HepG2 (cell line): ENCODE measurements around the gene SLC1A3. TPM values are rescaled to one million over a fixed set of nuclear protein-coding genes. Genes with fewer than 3 reads are reported as not detected.

Experiments
- ATAC-seq: fragments of 200-7000 bp; cut with Tn5 transposase; 3 replicates; pipeline ENCODE4 v1.9.1; 2020; ENCODE audit warnings: mild to moderate bottlenecking, moderate library complexity
- BruUV-seq: library from RNA; stranded (reverse); fragments of 400-500 nt; replicated peaks from 2 replicates; lab custom pipeline; 2021; lab: Mats Ljungman, UMichigan
- CTCF ChIA-PET: fragments of 300-600 bp; formaldehyde crosslinking; extraction: SDS; loops from one replicate; lab custom pipeline; 2021; ENCODE audit warnings: low total read pairs, inconsistent platforms, low intra/inter-chr PET ratio; lab: Yijun Ruan, JAX
- POLR2A ChIA-PET: fragments of 350-600 bp; sonication (Branson Sonifier 250); formaldehyde crosslinking; loops from one replicate; lab custom pipeline; 2020; ENCODE audit warnings: antibody characterized with exemption, inconsistent platforms; lab: Yijun Ruan, JAX
- DNase-seq: peaks from one replicate; pipeline ENCODE4 v3.0.0-alpha.2; 2015; ENCODE audit warnings: low spot score
- FAIRE-seq: peaks from 3 replicates; lab custom pipeline; 2011; peaks lifted over from hg19 to GRCh38; lab: Jason Lieb, UNC
- H2AFZ ChIP-seq: one replicate; pipeline ENCODE4 v1.6.1; 2011; ENCODE audit warnings: low read length, inconsistent platforms
- H3K27ac ChIP-seq: fragments of 300-600 bp; 3 replicates; pipeline ENCODE4 v1.8.0; 2011; ENCODE audit warnings: mixed run types, mild to moderate bottlenecking, mixed read lengths, low read length, inconsistent platforms; ENCODE audit not compliant: insufficient read depth; ENCODE audit errors: extremely low read length
- H3K27me3 ChIP-seq, 2 experiments: fragments of 200-600 bp in 1 of 2; 2 replicates in 1 of 2; 3 replicates in 1 of 2; pipeline versions ENCODE4 v1.6.0 to v1.8.0; 2011; ENCODE audit warnings: low read length in 2 of 2, mild to moderate bottlenecking in 2 of 2, moderate library complexity in 2 of 2, inconsistent platforms in 1 of 2; ENCODE audit not compliant: insufficient read depth in 2 of 2, control insufficient read depth in 1 of 2
- H3K36me3 ChIP-seq, 2 experiments: fragments of 200-600 bp in 1 of 2; replicated peaks in 1 of 2; 2 replicates in 1 of 2; 3 replicates in 1 of 2; pipeline versions ENCODE4 v1.5.1 to v1.8.0; 2011; ENCODE audit warnings: low read length in 2 of 2, inconsistent platforms in 1 of 2; ENCODE audit not compliant: insufficient read depth in 2 of 2, control insufficient read depth in 1 of 2
- H3K4me1 ChIP-seq: 2 replicates; pipeline ENCODE4 v1.5.1; 2012; ENCODE audit warnings: low read length, inconsistent platforms; ENCODE audit not compliant: insufficient read depth
- H3K4me2 ChIP-seq: 2 replicates; pipeline ENCODE4 v1.6.0; 2011; ENCODE audit warnings: low read depth, low read length, inconsistent platforms
- H3K4me3 ChIP-seq, 3 experiments: fragments of 200-600 bp in 1 of 3; sonication (generic), shearing (Covaris generic) in 1 of 3; replicated peaks in 1 of 3; 2 replicates each; pipeline ENCODE4 v1.5.1; 2011 to 2016; ENCODE audit warnings: low read length in 3 of 3, inconsistent platforms in 2 of 3, low read depth in 2 of 3, mild to moderate bottlenecking in 2 of 3, control low read depth in 1 of 3, mixed read lengths in 1 of 3; ENCODE audit not compliant: insufficient read depth in 1 of 3
- H3K79me2 ChIP-seq: one replicate; pipeline ENCODE4 v1.6.1; 2011; ENCODE audit warnings: low read length, inconsistent platforms; ENCODE audit not compliant: insufficient read depth
- H3K9ac ChIP-seq: 2 replicates; pipeline ENCODE4 v1.6.0; 2011; ENCODE audit warnings: mild to moderate bottlenecking, low read depth, low read length, inconsistent platforms; ENCODE audit not compliant: insufficient read depth
- H3K9me3 ChIP-seq: 2 replicates; pipeline ENCODE4 v1.5.1; 2012; ENCODE audit warnings: mild to moderate bottlenecking, low read length
- H4K20me1 ChIP-seq: 2 replicates; pipeline ENCODE4 v1.6.0; 2011; ENCODE audit warnings: inconsistent platforms, mild to moderate bottlenecking, low read length, moderate library complexity; ENCODE audit not compliant: insufficient read depth
- ARID5B ChIP-seq: IDR thresholded peaks from 2 replicates; pipeline ENCODE4 v1.4.0; 2020; ENCODE audit warnings: mild to moderate bottlenecking, missing genetic modification reagents
- CBX2 ChIP-seq, 2 experiments: fragments of 200-600 bp in 1 of 2; sonication (generic); formaldehyde crosslinking in 1 of 2; IDR thresholded peaks; 2 replicates each; pipeline versions ENCODE4 v1.7.0 to v1.8.1; 2018 to 2022; ENCODE audit warnings: low read depth in 2 of 2, low read length in 1 of 2, mild to moderate bottlenecking in 1 of 2, missing genetic modification reagents in 1 of 2
- CCDC6 ChIP-seq: sonication (generic); formaldehyde crosslinking; IDR thresholded peaks from 2 replicates; pipeline ENCODE4 v1.8.1; 2022; ENCODE audit warnings: mild to moderate bottlenecking, missing genetic modification reagents, moderate library complexity
- FOXO4 ChIP-seq: sonication (generic); formaldehyde crosslinking; conservative IDR thresholded peaks from 2 replicates; pipeline ENCODE4 v1.8.1; 2023; ENCODE audit warnings: missing genetic modification reagents
- POLR2A ChIP-seq, 2 experiments: IDR thresholded peaks; 2 replicates each; pipeline ENCODE4 v1.6.1; 2011; ENCODE audit warnings: low read depth in 2 of 2, low read length in 2 of 2, mild to moderate bottlenecking in 1 of 2, moderate library complexity in 1 of 2; ENCODE audit not compliant: insufficient read depth in 1 of 2
- REPIN1 ChIP-seq: sonication (generic); formaldehyde crosslinking; IDR thresholded peaks from 2 replicates; pipeline ENCODE4 v1.8.0; 2022; ENCODE audit warnings: missing genetic modification reagents, low read depth, mild to moderate bottlenecking, borderline replicate concordance
- ZBTB49 ChIP-seq: sonication (generic); formaldehyde crosslinking; IDR thresholded peaks from 2 replicates; pipeline ENCODE4 v1.4.0; 2020; ENCODE audit warnings: missing genetic modification reagents, borderline replicate concordance
- ZBTB7A ChIP-seq: sonication (generic); formaldehyde crosslinking; IDR thresholded peaks from 2 replicates; pipeline ENCODE4 v1.8.0; 2022; ENCODE audit warnings: mild to moderate bottlenecking, missing genetic modification reagents
- ZFP36 ChIP-seq: fragments of 150-350 bp; IDR thresholded peaks from 2 replicates; pipeline ENCODE4 v1.6.1; 2018; ENCODE audit warnings: borderline replicate concordance, low read length, low read depth; ENCODE audit not compliant: partially characterized antibody
- ZNF335 ChIP-seq: sonication (generic); formaldehyde crosslinking; IDR thresholded peaks from 2 replicates; pipeline ENCODE4 v1.4.0; 2020; ENCODE audit warnings: missing genetic modification reagents
- WGBS: methylation state at CpG from one replicate; pipeline ENCODE4 v1.1.6; 2017; ENCODE audit warnings: low lambda C conversion rate; 5-methylcytosine and 5-hydroxymethylcytosine counted together
- in situ Hi-C: cut with HindIII; loops from 2 replicates; pipeline ENCODE4 v1.10.0; 2017; ENCODE audit warnings: low pct_unique_long_range_greater_than_20kb; ENCODE audit not compliant: extremely low pct_ligation_motif_present
- intact Hi-C: fragments of 100-400 bp; cut with micrococcal nuclease; formaldehyde crosslinking; loops from one replicate; pipeline ENCODE4 v1.10.0; 2022; ENCODE audit not compliant: unreplicated experiment
- polyA plus RNA-seq, 8 experiments: library from polyadenylated mRNA; depleted of rRNA in 3 of 8; stranded (reverse) in 7 of 8; unstranded in 1 of 8; fragments of >200 nt; fragmentation: Illumina TruSeq in 4 of 8; extraction: Trizol in 4 of 8; gene quantifications; 2 replicates each; pipeline versions ENCODE4 v1.2.1 to v1.2.3, GENCODE V29; 2011 to 2016; ENCODE audit warnings: low read depth in 4 of 8, missing spikeins in 1 of 8, mixed read lengths in 1 of 8; ENCODE audit not compliant: insufficient read depth in 1 of 8
- total RNA-seq, 5 experiments: library from RNA; depleted of rRNA; stranded (reverse); fragments of >200 nt; fragmentation: Illumina TruSeq; extraction: Trizol; gene quantifications; 2 replicates each; pipeline ENCODE4 v1.2.3, GENCODE V29; 2016; ENCODE audit warnings: low read depth in 1 of 5
- TF ChIP-seq, protein P1 (sequence below): sonication (generic); formaldehyde crosslinking; IDR thresholded peaks from 2 replicates; pipeline ENCODE4 v1.5.1; 2020; ENCODE audit warnings: missing genetic modification reagents, mild to moderate bottlenecking, borderline replicate concordance
- TF ChIP-seq, protein P2 (sequence below): sonication (generic); formaldehyde crosslinking; IDR thresholded peaks from 2 replicates; pipeline ENCODE4 v1.5.0; 2020; ENCODE audit warnings: missing genetic modification reagents

SLC1A3 gene
- total and polyA plus RNA-seq, 2 of the 13 experiments (the other 11 are each of a cell fraction or from before 2014, with no cell fraction given) = 0.09 TPM; not detected in 1

DNA sequence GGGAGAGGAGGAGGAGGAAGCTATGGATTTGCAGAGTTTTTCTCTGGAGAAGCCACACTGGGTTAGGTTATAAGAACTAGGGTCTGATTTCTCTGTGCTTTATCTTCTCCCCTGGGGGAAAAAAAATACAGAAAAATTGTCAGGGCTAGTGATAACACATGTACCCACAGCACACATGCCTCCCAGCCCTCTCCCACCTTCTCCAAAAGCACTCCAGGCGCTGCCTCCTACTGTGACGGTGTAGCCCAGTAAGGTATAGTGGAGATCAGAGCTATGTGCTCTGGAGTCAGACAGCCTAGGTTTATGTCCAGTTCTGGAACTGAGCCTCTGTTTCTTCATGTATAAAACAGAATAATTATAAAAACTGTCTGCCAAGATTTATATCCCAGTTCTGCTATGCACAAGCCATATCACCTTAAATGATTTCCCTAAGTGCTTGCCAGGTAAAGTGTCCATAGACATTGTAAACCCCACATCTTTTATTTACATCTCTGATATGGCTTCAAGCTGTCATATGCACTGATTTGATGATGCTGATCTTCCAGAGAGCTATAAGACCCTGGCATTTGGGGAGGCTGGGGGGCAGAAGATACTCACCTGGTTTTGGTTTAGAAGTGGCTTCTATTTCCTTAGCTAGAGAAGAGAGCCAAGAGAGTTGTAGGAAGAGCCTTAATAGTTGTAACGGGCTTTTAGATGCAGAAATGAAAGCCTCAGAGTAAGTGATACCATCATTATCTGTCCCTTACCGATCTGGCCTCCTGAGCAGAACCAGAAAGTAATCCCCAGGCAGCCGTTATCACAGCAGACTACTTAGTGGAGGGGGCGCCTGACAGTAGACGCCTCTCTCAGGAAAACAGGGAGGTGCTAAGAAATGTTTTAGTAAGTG is 7.6 kb downstream of the SLC1A3 start:
- Histone ChIP-seq H3K4me3 (no peak overlapping the region), H2AFZ (no peak overlapping the region), H3K27ac (no peak overlapping the region), H3K4me1 (no peaks in the 10 kb centered on the region), H3K9ac (no peak overlapping the region), H3K79me2 (no peaks in the 10 kb centered on the region), H3K36me3 (no peaks in the 10 kb centered on the region), H4K20me1 (no peaks in the 10 kb centered on the region), H3K27me3 (0 out of 5 replicates have a peak, but pooled peaks cover 0 to 2% of the 10 kb centered on the region in 2 experiments), H3K9me3 (no peaks in the 10 kb centered on the region), H3K4me2 (no peak overlapping the region)
- ChIA-PET POLR2A (no interaction called here), CTCF (no interaction called here)
- 37% methylated on average over 7 of the region's 7 CpGs for WGBS
- no TSS peak for BruUV-seq
- DNase-seq (no peak), ATAC-seq (no peak), FAIRE-seq (no peak)
- in situ Hi-C loops = no loop called here
- intact Hi-C loops = no loop called here
- TF ChIP-seq REPIN1 (CRISPR knock-in tag) (no peak), CBX2 (IDR thresholded peaks at IDR 0.05; ENCODE audit: low read depth, low read length) (no peak), CBX2 (CRISPR knock-in tag; IDR thresholded peaks at IDR 0.05; ENCODE audit: low read depth) (no peak), ZNF335 (CRISPR knock-in tag) (no peak), ZFP36 (no peak), FOXO4 (no peak), ARID5B (CRISPR knock-in tag) (no peak), ZBTB7A (no peak), CCDC6 (CRISPR knock-in tag) (no peak), POLR2A (IDR thresholded peaks at IDR 0.05; ENCODE audit: insufficient read depth in 1 of 2, low read depth in 2 of 2, low read length in 2 of 2) (no peak), ZBTB49 (CRISPR knock-in tag) (no peak)
- TF ChIP-seq, protein P1, sequence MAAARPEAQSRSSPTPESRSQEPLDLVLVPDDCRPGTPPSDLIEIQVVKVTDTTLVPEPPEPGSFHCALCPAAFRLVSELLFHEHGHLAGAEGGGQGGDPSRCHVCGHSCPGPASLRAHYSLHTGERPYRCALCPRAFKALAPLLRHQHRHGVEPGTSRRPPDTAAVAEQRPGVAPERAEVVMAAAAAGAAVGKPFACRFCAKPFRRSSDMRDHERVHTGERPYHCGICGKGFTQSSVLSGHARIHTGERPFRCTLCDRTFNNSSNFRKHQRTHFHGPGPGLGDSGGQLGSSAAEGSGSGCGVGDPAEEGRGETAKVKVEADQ (CRISPR knock-in tag) = no peak
- TF ChIP-seq, protein P2, sequence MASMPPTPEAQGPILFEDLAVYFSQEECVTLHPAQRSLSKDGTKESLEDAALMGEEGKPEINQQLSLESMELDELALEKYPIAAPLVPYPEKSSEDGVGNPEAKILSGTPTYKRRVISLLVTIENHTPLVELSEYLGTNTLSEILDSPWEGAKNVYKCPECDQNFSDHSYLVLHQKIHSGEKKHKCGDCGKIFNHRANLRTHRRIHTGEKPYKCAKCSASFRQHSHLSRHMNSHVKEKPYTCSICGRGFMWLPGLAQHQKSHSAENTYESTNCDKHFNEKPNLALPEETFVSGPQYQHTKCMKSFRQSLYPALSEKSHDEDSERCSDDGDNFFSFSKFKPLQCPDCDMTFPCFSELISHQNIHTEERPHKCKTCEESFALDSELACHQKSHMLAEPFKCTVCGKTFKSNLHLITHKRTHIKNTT (CRISPR knock-in tag) = no peak
